Activated naive CD4-positive, alpha-beta T cell treated with anti-CD3 and anti-CD28 coated beads, Interleukin-2, amount 50 U/mL, for 16 hours (primary cell): ENCODE results near the gene RNF152.
"Not testable (repeated sequence)": the region's sequence is repeated elsewhere in the genome, so short reads cannot be mapped to it uniquely, and the experiment has no call there.

Source experiments
- DNase-seq: peaks from one replicate; pipeline ENCODE4 v3.0.0-alpha.2; 2020

Gene RNF152

GRCh38 chr18:61808286-61808685, 84.5 kb downstream of the RNF152 start:
- no peak for DNase-seq

- no peak for DNase-seq
These were observed 89.4 kb downstream of the RNF152 start for GRCh38 chr18:61803393-61803792.

- DNase-seq, result no peak
These were observed 94.9 kb downstream of the RNF152 start for GRCh38 chr18:61797696-61798590.

GRCh38 chr18:61791031-61791430, 101.8 kb downstream of the RNF152 start:
- DNase-seq, result no peak

- not testable (repeated sequence) for DNase-seq
These were observed 105.7 kb downstream of the RNF152 start for GRCh38 chr18:61787011-61787670.

- no peak for DNase-seq
These were observed 107.2 kb downstream of the RNF152 start for GRCh38 chr18:61785588-61785987.

GRCh38 chr18:61784834-61785233, 108.0 kb downstream of the RNF152 start:
- no peak for DNase-seq

- DNase-seq, result no peak
These were observed 110.3 kb downstream of the RNF152 start for GRCh38 chr18:61782545-61782944.

- DNase-seq, result not testable (repeated sequence)
These were observed 116.6 kb downstream of the RNF152 start for GRCh38 chr18:61776201-61776600.

- no peak for DNase-seq
These were observed 118.0 kb downstream of the RNF152 start for GRCh38 chr18:61774846-61775245.

- no peak for DNase-seq
These were observed 120.4 kb downstream of the RNF152 start for GRCh38 chr18:61772293-61772848.

GRCh38 chr18:61771861-61772260, 120.9 kb downstream of the RNF152 start:
- DNase-seq, result no peak

- DNase-seq, result no peak
These were observed 122.5 kb downstream of the RNF152 start for GRCh38 chr18:61770279-61770678.

GRCh38 chr18:61766266-61766884, 126.4 kb downstream of the RNF152 start:
- DNase-seq, result no peak

GRCh38 chr18:61765097-61765496, 127.7 kb downstream of the RNF152 start:
- DNase-seq, result no peak

- DNase-seq, result no peak
These were observed 128.4 kb downstream of the RNF152 start for GRCh38 chr18:61764381-61764780.

GRCh38 chr18:61761875-61762274, 130.9 kb downstream of the RNF152 start:
- DNase-seq, result no peak
